CD14-positive monocyte (primary cell): Measurements from ENCODE around the gene SNX5. TPM values are rescaled to one million over a fixed set of nuclear protein-coding genes. Genes with fewer than 3 reads are reported as not detected.

Experiments used
- DNase-seq, 3 donors: peaks; one replicate each; pipeline ENCODE4 v3.0.0-alpha.2; 2011 to 2022
- H2AFZ ChIP-seq: 2 replicates; pipeline ENCODE4 v1.6.0; 2012; ENCODE audit warnings: mild to moderate bottlenecking, low read depth, low read length, inconsistent platforms; ENCODE audit not compliant: insufficient read depth, poor library complexity, severe bottlenecking
- H3K27ac ChIP-seq, 2 donors: 1 replicate in 1 of 2; 2 replicates in 1 of 2; pipeline ENCODE4 v1.5.1; 2012 to 2013; ENCODE audit warnings: low read length in 2 of 2, control low read depth in 1 of 2, inconsistent platforms in 1 of 2, low read depth in 1 of 2, mild to moderate bottlenecking in 1 of 2
- H3K27me3 ChIP-seq, 2 donors: one replicate each; pipeline versions ENCODE4 v1.6.0 to v1.6.1; 2011 to 2013; ENCODE audit warnings: low read length in 2 of 2; ENCODE audit not compliant: control insufficient read depth in 2 of 2, insufficient read depth in 2 of 2
- H3K36me3 ChIP-seq, 2 donors: replicated peaks in 1 of 2; 1 replicate in 1 of 2; 2 replicates in 1 of 2; pipeline versions ENCODE4 v1.5.1 to v1.6.1; 2012 to 2013; ENCODE audit warnings: low read length in 2 of 2, control low read depth in 1 of 2, inconsistent platforms in 1 of 2, mild to moderate bottlenecking in 1 of 2; ENCODE audit not compliant: insufficient read depth in 2 of 2, control insufficient read depth in 1 of 2
- H3K4me1 ChIP-seq, 2 donors: 1 replicate in 1 of 2; 2 replicates in 1 of 2; pipeline versions ENCODE4 v1.5.1 to v1.6.1; 2012 to 2013; ENCODE audit warnings: low read length in 2 of 2, control low read depth in 1 of 2, inconsistent platforms in 1 of 2, mild to moderate bottlenecking in 1 of 2, moderate library complexity in 1 of 2; ENCODE audit not compliant: insufficient read depth in 2 of 2, control insufficient read depth in 1 of 2
- H3K4me2 ChIP-seq: replicated peaks from 2 replicates; pipeline ENCODE3; 2012; ENCODE audit warnings: low read length, moderate library complexity, mild to moderate bottlenecking; ENCODE audit not compliant: poor library complexity, severe bottlenecking; ENCODE audit errors: extremely low read depth
- H3K4me3 ChIP-seq, 3 experiments: fragments of 200-600 bp in 1 of 3; sonication (generic) in 1 of 3; replicated peaks in 1 of 3; 1 replicate in 2 of 3; 2 replicates in 1 of 3; pipeline ENCODE4 v1.5.1; 2011 to 2013; ENCODE audit warnings: low read length in 3 of 3, mild to moderate bottlenecking in 3 of 3, control low read depth in 2 of 3, low read depth in 2 of 3, inconsistent platforms in 1 of 3, moderate library complexity in 1 of 3
- H3K79me2 ChIP-seq: 2 replicates; pipeline ENCODE4 v1.6.0; 2012; ENCODE audit warnings: mild to moderate bottlenecking, control low read depth, inconsistent platforms, low read length, moderate library complexity; ENCODE audit not compliant: insufficient read depth
- H3K9ac ChIP-seq: 2 replicates; pipeline ENCODE4 v1.6.0; 2017; ENCODE audit warnings: low read length, mild to moderate bottlenecking; ENCODE audit not compliant: insufficient read depth, poor library complexity, severe bottlenecking
- H3K9me3 ChIP-seq, 2 donors: replicated peaks in 1 of 2; 1 replicate in 1 of 2; 2 replicates in 1 of 2; pipeline versions ENCODE4 v1.5.1 to v1.6.1; 2012 to 2013; ENCODE audit warnings: low read length in 2 of 2, control low read depth in 1 of 2; ENCODE audit not compliant: control insufficient read depth in 1 of 2, insufficient read depth in 1 of 2
- H4K20me1 ChIP-seq: 2 replicates; pipeline ENCODE4 v1.6.0; 2012; ENCODE audit warnings: mild to moderate bottlenecking, low read length, control low read depth, moderate library complexity; ENCODE audit not compliant: insufficient read depth
- H3K27ac Mint-ChIP-seq, 7 donors: one replicate each; pipeline ENCODE4 v1.8.0; 2020; ENCODE audit warnings: mild to moderate bottlenecking in 7 of 7, mixed read lengths in 7 of 7, moderate library complexity in 6 of 7, inconsistent platforms in 2 of 7
- H3K27me3 Mint-ChIP-seq, 3 donors: one replicate each; pipeline ENCODE4 v1.8.0; 2021 to 2022; ENCODE audit warnings: low read depth in 3 of 3, mild to moderate bottlenecking in 3 of 3, mixed read lengths in 3 of 3, moderate library complexity in 3 of 3, inconsistent platforms in 1 of 3
- H3K36me3 Mint-ChIP-seq, 2 donors: one replicate each; pipeline ENCODE4 v1.8.0; 2020; ENCODE audit warnings: mixed read lengths in 2 of 2, inconsistent platforms in 1 of 2, mild to moderate bottlenecking in 1 of 2
- H3K4me1 Mint-ChIP-seq: one replicate; pipeline ENCODE4 v1.8.0; 2020; ENCODE audit warnings: mild to moderate bottlenecking, mixed read lengths
- H3K4me3 Mint-ChIP-seq, 2 donors: one replicate each; pipeline ENCODE4 v1.8.0; 2020; ENCODE audit warnings: mild to moderate bottlenecking in 2 of 2, mixed read lengths in 2 of 2, moderate library complexity in 1 of 2
- H3K9me3 Mint-ChIP-seq, 7 donors: one replicate each; pipeline ENCODE4 v1.8.0; 2020 to 2022; ENCODE audit warnings: mixed read lengths in 7 of 7, mild to moderate bottlenecking in 6 of 7, moderate library complexity in 6 of 7, inconsistent platforms in 2 of 7
- CTCF ChIP-seq: fragments of 200-600 bp; IDR thresholded peaks from one replicate; pipeline ENCODE4 v1.8.0; 2022; ENCODE audit warnings: antibody characterized with exemption, mild to moderate bottlenecking
- WGBS: methylation state at CpG from one replicate; pipeline ENCODE4 v1.1.5; 2013; ENCODE audit warnings: missing lambda C conversion rate; ENCODE audit not compliant: insufficient coverage; 5-methylcytosine and 5-hydroxymethylcytosine counted together
- intact Hi-C, 2 donors: fragments of 100-400 bp; cut with micrococcal nuclease; formaldehyde crosslinking; loops; one replicate each; pipeline versions ENCODE4 v1.15.0 to v1.15.1; 2023
- polyA plus RNA-seq, 3 donors: library from polyadenylated mRNA; depleted of rRNA in 1 of 3; unstranded in 2 of 3; stranded (reverse) in 1 of 3; fragments of 300-500 nt in 2 of 3; fragments of >200 nt in 1 of 3; fragmentation: Illumina TruSeq in 2 of 3; gene quantifications; 1 replicate in 2 of 3; 2 replicates in 1 of 3; pipeline ENCODE4 v1.2.3, GENCODE V29; 2012 to 2021

The SNX5 gene
- polyA plus RNA-seq, 3 donors = 55.6 to 83.8 (median 66.1) TPM

GRCh38 chr20:17950670-17951069 is 17.9 kb downstream of the SNX5 start:
- intact Hi-C loops = no loop called here
- H3K9ac ChIP-seq = no peak overlapping the region
- peaks cover 61% of the 10 kb centered on the region for H4K20me1 ChIP-seq
- DNase-seq = no peak
- peaks cover 97 to 100% of the 10 kb centered on the region in 2 donors for H3K36me3 Mint-ChIP-seq
- no peak for TF ChIP-seq CTCF
- no peaks in the 10 kb centered on the region for H3K27me3 Mint-ChIP-seq
- no peak overlapping the region for H3K4me2 ChIP-seq
- peak overlapping the region in 1 of 7 donors; percentile 10 for H3K27ac Mint-ChIP-seq
- no peak overlapping the region for H3K4me3 Mint-ChIP-seq
- 100% methylated on average over 2 of the region's 6 CpGs for WGBS
- no peaks in the 10 kb centered on the region for H3K4me1 ChIP-seq
- no peak overlapping the region for H3K4me3 ChIP-seq
- H3K9me3 ChIP-seq = no peaks in the 10 kb centered on the region
- peaks cover 49% of the 10 kb centered on the region for H3K79me2 ChIP-seq
- H3K27me3 ChIP-seq = no peaks in the 10 kb centered on the region
- peaks cover 98 to 100% of the 10 kb centered on the region in 2 donors for H3K36me3 ChIP-seq
- peaks cover 0 to 2% (median 0%) of the 10 kb centered on the region in 7 donors for H3K9me3 Mint-ChIP-seq
- peak overlapping the region in 1 of 2 donors; percentile 6 for H3K27ac ChIP-seq
- no peak overlapping the region for H2AFZ ChIP-seq
- H3K4me1 Mint-ChIP-seq = peaks cover 2% of the 10 kb centered on the region

GRCh38 chr20:17949899-17950298 is 18.7 kb downstream of the SNX5 start:
- H3K9ac ChIP-seq = no peak overlapping the region
- peaks cover 98 to 100% of the 10 kb centered on the region in 2 donors for H3K36me3 Mint-ChIP-seq

More at GRCh38 chr20:17949899-17950298, 18.7 kb downstream of the SNX5 start:
- H3K27ac Mint-ChIP-seq = peak overlapping the region in 1 of 7 donors; percentile 37
- no peak for TF ChIP-seq CTCF
- H3K4me1 Mint-ChIP-seq = peaks cover 2% of the 10 kb centered on the region
- H3K4me3 Mint-ChIP-seq = no peak overlapping the region
- Histone ChIP-seq H3K36me3 (peaks cover 98 to 100% of the 10 kb centered on the region in 2 donors), H3K27me3 (no peaks in the 10 kb centered on the region), H2AFZ (no peak overlapping the region), H3K4me2 (no peak overlapping the region), H3K4me1 (no peaks in the 10 kb centered on the region), H3K27ac (peak overlapping the region in 1 of 2 donors; percentile 23), H4K20me1 (peaks cover 54% of the 10 kb centered on the region), H3K79me2 (peaks cover 42% of the 10 kb centered on the region), H3K4me3 (no peak overlapping the region), H3K9me3 (no peaks in the 10 kb centered on the region)
- no CpG with 5 or more reads among the region's 4 CpGs for WGBS
- no peak for DNase-seq
- peaks cover 0 to 2% (median 0%) of the 10 kb centered on the region in 7 donors for H3K9me3 Mint-ChIP-seq
- H3K27me3 Mint-ChIP-seq = no peaks in the 10 kb centered on the region
- intact Hi-C loops = no loop called here
